OCI-LY1 (cell line): ENCODE data around the gene PAX8.

ENCODE experiments used
- H2AFZ ChIP-seq: fragments of 200-600 bp; sonication (generic), shearing (Covaris generic); 2 replicates; pipeline ENCODE4 v1.6.0; 2014; ENCODE audit warnings: antibody characterized with exemption, mild to moderate bottlenecking, low read length
- H3F3A ChIP-seq: fragments of 200-600 bp; sonication (generic), shearing (Covaris generic); 2 replicates; pipeline ENCODE4 v1.6.0; 2014; ENCODE audit warnings: mild to moderate bottlenecking, antibody characterized with exemption, low read length, moderate library complexity; ENCODE audit not compliant: insufficient read depth
- H3K27ac ChIP-seq: fragments of 200-600 bp; sonication (generic); 2 replicates; pipeline ENCODE4 v1.5.1; 2014; ENCODE audit warnings: low read length, mixed run types, mild to moderate bottlenecking, low read depth; ENCODE audit not compliant: poor library complexity, severe bottlenecking
- H3K27me3 ChIP-seq: fragments of 200-600 bp; sonication (generic); 2 replicates; pipeline ENCODE4 v1.6.0; 2014; ENCODE audit warnings: antibody characterized with exemption, mild to moderate bottlenecking, low read length, moderate library complexity; ENCODE audit not compliant: insufficient read depth
- H3K36me3 ChIP-seq: fragments of 200-600 bp; sonication (generic); 2 replicates; pipeline ENCODE4 v1.6.1; 2014; ENCODE audit warnings: mild to moderate bottlenecking, antibody characterized with exemption, low read length, moderate library complexity, mixed read lengths; ENCODE audit not compliant: insufficient read depth
- H3K4me1 ChIP-seq: fragments of 200-600 bp; sonication (generic); 2 replicates; pipeline ENCODE4 v1.5.1; 2014; ENCODE audit warnings: mild to moderate bottlenecking, low read length, moderate library complexity; ENCODE audit not compliant: insufficient read depth, severe bottlenecking
- H3K4me2 ChIP-seq: fragments of 200-600 bp; sonication (generic), shearing (Covaris generic); 2 replicates; pipeline ENCODE4 v1.6.1; 2014; ENCODE audit warnings: low read length
- H3K4me3 ChIP-seq: fragments of 200-600 bp; sonication (generic); 2 replicates; pipeline ENCODE4 v1.5.1; 2014; ENCODE audit warnings: low read length, low read depth, mild to moderate bottlenecking, mixed read lengths; ENCODE audit not compliant: poor library complexity, severe bottlenecking
- H3K79me2 ChIP-seq: fragments of 200-600 bp; shearing (Covaris generic); 2 replicates; pipeline ENCODE4 v1.6.1; 2016; ENCODE audit warnings: mixed run types, low read length, mixed read lengths; ENCODE audit not compliant: insufficient read depth
- H3K9ac ChIP-seq: fragments of 200-600 bp; sonication (generic), shearing (Covaris generic); 2 replicates; pipeline ENCODE4 v1.6.1; 2014; ENCODE audit warnings: mild to moderate bottlenecking, low read length, mixed read lengths
- H3K9me2 ChIP-seq: fragments of 200-600 bp; sonication (generic), shearing (Covaris generic); 2 replicates; pipeline ENCODE4 v1.6.1; 2014; ENCODE audit warnings: low read depth, mild to moderate bottlenecking, low read length, mixed read lengths
- H3K9me3 ChIP-seq: fragments of 200-600 bp; shearing (Covaris generic); 2 replicates; pipeline ENCODE4 v1.6.1; 2014; ENCODE audit warnings: low read length, mixed read lengths
- H4K20me1 ChIP-seq: fragments of 200-600 bp; sonication (generic), shearing (Covaris generic); 2 replicates; pipeline ENCODE4 v1.6.0; 2016; ENCODE audit warnings: mild to moderate bottlenecking, low read length; ENCODE audit not compliant: insufficient read depth
- EZH2 ChIP-seq: fragments of 200-600 bp; sonication (generic), shearing (Covaris generic); IDR thresholded peaks from 2 replicates; pipeline ENCODE4 v1.8.0; 2017; ENCODE audit warnings: borderline replicate concordance, mixed run types, mild to moderate bottlenecking, antibody characterized with exemption, low read length, moderate library complexity, mixed read lengths
- TF ChIP-seq, protein P1 (sequence below): fragments of 200-600 bp; sonication (generic), shearing (Covaris generic); IDR thresholded peaks from 2 replicates; pipeline ENCODE4 v1.5.1; 2017; ENCODE audit warnings: mild to moderate bottlenecking, antibody characterized with exemption, low read length, moderate library complexity, mixed read lengths

PAX8 gene

DNA sequence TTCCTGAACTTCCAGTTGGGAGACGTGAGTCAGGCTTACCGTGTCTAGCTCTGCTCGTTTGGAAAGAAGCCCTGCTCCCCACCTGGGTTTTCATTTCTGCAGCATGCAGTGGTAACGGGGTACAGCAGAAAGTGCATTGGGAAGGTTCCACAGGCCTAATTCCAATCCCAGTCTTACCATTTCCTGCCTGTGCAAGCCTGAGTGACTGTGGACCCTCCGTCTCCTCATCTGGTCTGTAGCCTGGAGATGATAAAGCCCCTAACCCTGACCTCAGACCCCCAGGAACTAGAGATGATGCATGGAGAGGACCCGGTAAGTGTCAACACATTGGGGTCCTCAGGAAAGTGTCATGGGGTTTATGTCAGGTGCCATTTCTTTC is 110.8 kb downstream of the PAX8 start:
- H3F3A ChIP-seq: no peaks in the 10 kb centered on the region
- no peaks in the 10 kb centered on the region for H3K27me3 ChIP-seq
- H3K36me3 ChIP-seq: no peaks in the 10 kb centered on the region
- no peaks in the 10 kb centered on the region for H3K9me3 ChIP-seq
- no peaks in the 10 kb centered on the region for H3K9me2 ChIP-seq
- H4K20me1 ChIP-seq: no peaks in the 10 kb centered on the region
- no peaks in the 10 kb centered on the region for H3K79me2 ChIP-seq
- no peak overlapping the region for H3K4me2 ChIP-seq
- no peak overlapping the region for H3K4me3 ChIP-seq
- peaks cover 13% of the 10 kb centered on the region for H3K4me1 ChIP-seq
- TF ChIP-seq, protein P1, sequence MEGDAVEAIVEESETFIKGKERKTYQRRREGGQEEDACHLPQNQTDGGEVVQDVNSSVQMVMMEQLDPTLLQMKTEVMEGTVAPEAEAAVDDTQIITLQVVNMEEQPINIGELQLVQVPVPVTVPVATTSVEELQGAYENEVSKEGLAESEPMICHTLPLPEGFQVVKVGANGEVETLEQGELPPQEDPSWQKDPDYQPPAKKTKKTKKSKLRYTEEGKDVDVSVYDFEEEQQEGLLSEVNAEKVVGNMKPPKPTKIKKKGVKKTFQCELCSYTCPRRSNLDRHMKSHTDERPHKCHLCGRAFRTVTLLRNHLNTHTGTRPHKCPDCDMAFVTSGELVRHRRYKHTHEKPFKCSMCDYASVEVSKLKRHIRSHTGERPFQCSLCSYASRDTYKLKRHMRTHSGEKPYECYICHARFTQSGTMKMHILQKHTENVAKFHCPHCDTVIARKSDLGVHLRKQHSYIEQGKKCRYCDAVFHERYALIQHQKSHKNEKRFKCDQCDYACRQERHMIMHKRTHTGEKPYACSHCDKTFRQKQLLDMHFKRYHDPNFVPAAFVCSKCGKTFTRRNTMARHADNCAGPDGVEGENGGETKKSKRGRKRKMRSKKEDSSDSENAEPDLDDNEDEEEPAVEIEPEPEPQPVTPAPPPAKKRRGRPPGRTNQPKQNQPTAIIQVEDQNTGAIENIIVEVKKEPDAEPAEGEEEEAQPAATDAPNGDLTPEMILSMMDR: no peak
- TF ChIP-seq EZH2: no peak
- H3K27ac ChIP-seq: no peak overlapping the region
- H3K9ac ChIP-seq: no peak overlapping the region
- no peak overlapping the region for H2AFZ ChIP-seq

DNA sequence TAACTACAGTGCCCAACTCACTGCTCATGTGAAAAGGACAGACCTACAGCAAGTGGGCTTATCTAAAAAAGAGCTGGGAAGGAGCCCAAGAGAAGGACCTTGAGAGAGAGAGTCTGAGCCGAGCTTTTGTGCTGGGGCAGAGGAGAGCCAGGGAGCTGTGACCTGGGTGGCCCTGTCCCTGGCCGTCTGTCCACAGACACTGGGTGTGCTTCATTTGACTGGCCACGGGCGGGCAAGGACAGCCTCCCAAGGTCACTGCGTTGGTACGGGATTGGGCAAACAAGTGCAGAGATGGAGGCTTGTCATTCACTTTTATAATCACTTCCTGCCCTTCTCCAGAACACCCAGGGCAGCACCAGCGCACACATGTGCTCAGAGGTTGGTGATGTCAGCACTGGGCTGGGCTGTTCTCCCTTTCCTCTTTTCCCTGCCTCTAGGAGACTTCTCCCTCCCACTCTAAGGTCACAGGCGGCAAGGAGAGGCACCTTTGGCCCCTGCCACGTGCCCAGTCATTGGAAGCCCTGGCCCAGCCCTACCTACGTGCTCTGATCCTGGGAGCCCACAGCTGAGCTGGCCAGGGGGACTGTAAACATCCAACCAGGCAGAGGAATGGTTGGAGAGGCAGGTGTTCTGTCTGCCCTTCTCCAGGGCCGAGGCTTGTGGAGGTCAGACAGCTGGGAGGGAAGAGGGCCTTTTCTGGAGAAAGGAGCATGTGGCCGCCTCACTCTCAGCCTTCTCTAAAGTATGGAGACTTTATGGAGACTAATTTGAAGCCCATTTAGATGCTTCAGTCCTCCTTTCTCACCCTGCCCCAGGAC is 111.4 kb downstream of the PAX8 start:
- Histone ChIP-seq H3K27ac (no peak overlapping the region), H3K9ac (no peak overlapping the region), H3K4me3 (no peak overlapping the region), H3K27me3 (no peaks in the 10 kb centered on the region), H3K9me3 (no peaks in the 10 kb centered on the region), H3K4me2 (no peak overlapping the region), H3K36me3 (no peaks in the 10 kb centered on the region), H3K9me2 (no peaks in the 10 kb centered on the region), H3K79me2 (no peaks in the 10 kb centered on the region), H4K20me1 (no peaks in the 10 kb centered on the region), H3K4me1 (peaks cover 12% of the 10 kb centered on the region), H2AFZ (no peak overlapping the region), H3F3A (no peaks in the 10 kb centered on the region)
- TF ChIP-seq, protein P1: no peak

DNA sequence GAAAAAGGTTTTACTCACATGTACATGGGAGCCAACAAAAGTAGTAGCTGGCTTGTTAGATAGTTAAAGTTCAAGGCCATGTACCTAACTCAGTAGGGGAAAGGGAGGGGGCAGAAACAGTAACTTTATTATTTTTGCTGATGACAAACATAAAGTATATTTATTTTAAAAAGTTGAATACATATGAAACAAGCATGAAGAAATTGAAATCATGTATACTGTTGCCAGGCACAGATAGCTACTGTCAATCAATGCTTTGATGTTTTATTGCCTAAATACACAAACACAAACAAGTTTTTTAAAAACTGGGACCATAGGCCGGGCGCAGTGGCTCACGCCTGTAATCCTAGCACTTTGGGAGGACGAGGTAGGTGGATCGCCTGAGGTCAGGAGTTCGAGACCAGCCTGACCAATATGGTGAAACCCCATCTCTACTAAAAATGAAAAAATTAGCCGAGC is 112.5 kb downstream of the PAX8 start:
- no peak overlapping the region for H3K4me3 ChIP-seq
- no peak for TF ChIP-seq EZH2
- TF ChIP-seq, protein P1: no peak
- no peak overlapping the region for H2AFZ ChIP-seq
- H3K9me2 ChIP-seq: no peaks in the 10 kb centered on the region
- no peaks in the 10 kb centered on the region for H3F3A ChIP-seq
- no peaks in the 10 kb centered on the region for H3K79me2 ChIP-seq
- H3K27ac ChIP-seq: no peak overlapping the region
- no peaks in the 10 kb centered on the region for H4K20me1 ChIP-seq
- H3K9ac ChIP-seq: no peak overlapping the region
- H3K9me3 ChIP-seq: no peaks in the 10 kb centered on the region
- H3K4me1 ChIP-seq: peaks cover 12% of the 10 kb centered on the region
- H3K4me2 ChIP-seq: no peak overlapping the region
- H3K27me3 ChIP-seq: no peaks in the 10 kb centered on the region
- H3K36me3 ChIP-seq: no peaks in the 10 kb centered on the region
